Psoas muscle (tissue), 8 donors: ENCODE measurements around the gene IL6R. TPM values are rescaled to one million over a fixed set of nuclear protein-coding genes. Genes with fewer than 3 reads are reported as not detected.

Source experiments
- ATAC-seq, 4 donors: fragments of 200-7000 bp; cut with Tn5 transposase; one replicate each; pipeline ENCODE4 v1.9.1; 2020; ENCODE audit warnings: moderate library complexity in 3 of 4, mild to moderate bottlenecking in 2 of 4
- DNase-seq, 2 donors: peaks; one replicate each; pipeline ENCODE4 v3.0.0-alpha.2; 2020
- H3K27ac ChIP-seq: fragments of 200-600 bp; one replicate; pipeline ENCODE4 v1.8.0; 2022
- H3K27me3 ChIP-seq, 3 donors: fragments of 200-600 bp in 1 of 3; one replicate each; pipeline versions ENCODE4 v1.6.1 to v1.8.0; 2013 to 2022; ENCODE audit warnings: low read length in 2 of 3, mild to moderate bottlenecking in 2 of 3, moderate library complexity in 1 of 3; ENCODE audit not compliant: insufficient read depth in 3 of 3
- H3K36me3 ChIP-seq, 2 donors: fragments of 200-600 bp in 1 of 2; one replicate each; pipeline versions ENCODE4 v1.6.1 to v1.8.0; 2013 to 2022; ENCODE audit warnings: low read depth in 1 of 2, mild to moderate bottlenecking in 1 of 2, moderate library complexity in 1 of 2; ENCODE audit not compliant: insufficient read depth in 1 of 2
- H3K4me1 ChIP-seq: fragments of 200-600 bp; one replicate; pipeline ENCODE4 v1.8.0; 2022
- H3K4me3 ChIP-seq: fragments of 200-600 bp; one replicate; pipeline ENCODE4 v1.8.0; 2022; ENCODE audit warnings: mild to moderate bottlenecking
- H3K9me3 ChIP-seq: fragments of 200-600 bp; one replicate; pipeline ENCODE4 v1.8.0; 2022
- WGBS, 3 donors: extraction: QIAGEN DNeasy Blood & Tissue Kit; methylation state at CpG; one replicate each; pipeline versions ENCODE4 v1.1.6 to v1.1.7; 2013; 5-methylcytosine and 5-hydroxymethylcytosine counted together
- intact Hi-C, 2 donors: fragments of 100-400 bp; cut with DNase I; formaldehyde crosslinking; loops; one replicate each; pipeline versions ENCODE4 v1.11.0 to v1.14.2; 2022
- polyA plus RNA-seq, 3 donors: library from polyadenylated mRNA; stranded (reverse); fragments of 200-250 nt; gene quantifications; one replicate each; pipeline ENCODE4 v1.2.3, GENCODE V29; 2013
- total RNA-seq, 4 donors: library from RNA; stranded (reverse); fragmentation: NEBNext Ultra II Directional in 2 of 4; extraction: Animal tissue kit (Norgen Biotek cat#: 25700) in 2 of 4; gene quantifications; one replicate each; pipeline versions ENCODE4 v1.2.1 to v1.2.4, GENCODE V29; 2021 to 2023
- TF ChIP-seq, protein P1 (sequence below): fragments of 200-600 bp; IDR thresholded peaks from one replicate; pipeline ENCODE4 v1.8.0; 2022; ENCODE audit warnings: antibody characterized with exemption
- donor health status: healthy with polysubstance abuse.
- donor health status: DM: no; HTN: no; CAD: no; lungs with moderate emphysema.
- donor health status: Bipolar disorder and iron deficiency.
- donor health status: healthy.
- donor health status: DM: yes; HTN: yes; CAD: no.
- donor health status: DM: no; HTN: no; CAD: no.
- donor health status: DM: no; HTN: no; CAD: no.
- donor health status: DM: yes; HTN: yes; CAD: no.

The IL6R gene
- total and polyA plus RNA-seq, 7 donors = 32.6 to 182 (median 80.8) TPM

DNA sequence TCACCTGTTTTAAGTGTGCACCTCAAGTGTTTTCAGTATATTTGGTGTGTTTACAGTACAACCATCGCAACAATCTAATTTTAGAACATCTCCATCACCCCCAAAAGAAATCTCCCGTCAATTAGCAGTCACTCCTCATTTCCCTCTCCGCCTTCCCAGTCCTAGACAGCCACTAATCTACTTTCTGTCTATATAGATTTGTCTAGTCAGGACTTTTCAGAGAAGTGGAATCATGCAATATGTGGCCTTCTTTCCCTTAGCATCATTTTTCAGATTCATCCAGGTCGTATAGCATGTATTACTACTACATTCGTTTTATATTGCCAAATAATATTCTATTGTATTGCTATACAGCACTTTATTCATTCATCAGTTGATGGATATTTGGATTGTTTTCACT is 98.8 kb downstream of the IL6R start:
- TF ChIP-seq, protein P1, sequence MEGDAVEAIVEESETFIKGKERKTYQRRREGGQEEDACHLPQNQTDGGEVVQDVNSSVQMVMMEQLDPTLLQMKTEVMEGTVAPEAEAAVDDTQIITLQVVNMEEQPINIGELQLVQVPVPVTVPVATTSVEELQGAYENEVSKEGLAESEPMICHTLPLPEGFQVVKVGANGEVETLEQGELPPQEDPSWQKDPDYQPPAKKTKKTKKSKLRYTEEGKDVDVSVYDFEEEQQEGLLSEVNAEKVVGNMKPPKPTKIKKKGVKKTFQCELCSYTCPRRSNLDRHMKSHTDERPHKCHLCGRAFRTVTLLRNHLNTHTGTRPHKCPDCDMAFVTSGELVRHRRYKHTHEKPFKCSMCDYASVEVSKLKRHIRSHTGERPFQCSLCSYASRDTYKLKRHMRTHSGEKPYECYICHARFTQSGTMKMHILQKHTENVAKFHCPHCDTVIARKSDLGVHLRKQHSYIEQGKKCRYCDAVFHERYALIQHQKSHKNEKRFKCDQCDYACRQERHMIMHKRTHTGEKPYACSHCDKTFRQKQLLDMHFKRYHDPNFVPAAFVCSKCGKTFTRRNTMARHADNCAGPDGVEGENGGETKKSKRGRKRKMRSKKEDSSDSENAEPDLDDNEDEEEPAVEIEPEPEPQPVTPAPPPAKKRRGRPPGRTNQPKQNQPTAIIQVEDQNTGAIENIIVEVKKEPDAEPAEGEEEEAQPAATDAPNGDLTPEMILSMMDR = no peak
- intact Hi-C loops = loop anchor here in 1 of 2 donors (2.0 kb wide), 1 partner anchor 13 kb away; no protein-coding TSS in a partner anchor
- WGBS, 3 donors = 74 to 83% (median 80%) methylated on average over 5 of the region's 5 CpGs
- Histone ChIP-seq H3K4me3 (no peak overlapping the region), H3K4me1 (no peaks in the 10 kb centered on the region), H3K27ac (no peak overlapping the region), H3K36me3 (no peaks in the 10 kb centered on the region), H3K27me3 (peaks cover 3 to 71% (median 16%) of the 10 kb centered on the region in 3 donors), H3K9me3 (peaks cover 6% of the 10 kb centered on the region)
- ATAC-seq (no peak), DNase-seq (no peak)

DNA sequence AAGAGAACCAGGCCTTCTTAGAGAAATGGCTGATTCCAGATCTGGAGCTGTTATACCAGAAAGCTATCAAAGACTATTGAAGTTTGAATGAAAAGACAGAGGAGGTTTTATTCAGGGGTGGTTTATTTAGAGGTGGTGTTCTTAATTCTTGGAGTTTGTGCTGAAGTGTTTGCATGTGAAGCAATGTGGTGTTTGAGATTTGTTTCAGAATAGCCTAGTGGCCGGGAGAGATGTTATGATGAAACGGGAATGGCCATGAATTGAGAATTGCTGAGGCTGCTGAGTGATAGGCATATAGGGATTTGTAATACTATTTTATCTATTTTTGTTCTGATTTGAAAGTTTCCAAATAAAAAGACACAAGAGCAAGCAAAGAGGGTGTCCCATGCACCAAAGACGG is 107.6 kb downstream of the IL6R start:
- no peaks in the 10 kb centered on the region for H3K9me3 ChIP-seq
- intact Hi-C loops = no loop called here
- peaks cover 0 to 9% (median 0%) of the 10 kb centered on the region in 3 donors for H3K27me3 ChIP-seq
- H3K27ac ChIP-seq = no peak overlapping the region
- H3K36me3 ChIP-seq = no peaks in the 10 kb centered on the region
- H3K4me1 ChIP-seq = no peaks in the 10 kb centered on the region
- ATAC-seq = no peak
- no peak overlapping the region for H3K4me3 ChIP-seq
- no peak for DNase-seq
- TF ChIP-seq, protein P1 = no peak
- 78 to 83% (median 80%) methylated on average over 3 of the region's 3 CpGs for WGBS, 3 donors

DNA sequence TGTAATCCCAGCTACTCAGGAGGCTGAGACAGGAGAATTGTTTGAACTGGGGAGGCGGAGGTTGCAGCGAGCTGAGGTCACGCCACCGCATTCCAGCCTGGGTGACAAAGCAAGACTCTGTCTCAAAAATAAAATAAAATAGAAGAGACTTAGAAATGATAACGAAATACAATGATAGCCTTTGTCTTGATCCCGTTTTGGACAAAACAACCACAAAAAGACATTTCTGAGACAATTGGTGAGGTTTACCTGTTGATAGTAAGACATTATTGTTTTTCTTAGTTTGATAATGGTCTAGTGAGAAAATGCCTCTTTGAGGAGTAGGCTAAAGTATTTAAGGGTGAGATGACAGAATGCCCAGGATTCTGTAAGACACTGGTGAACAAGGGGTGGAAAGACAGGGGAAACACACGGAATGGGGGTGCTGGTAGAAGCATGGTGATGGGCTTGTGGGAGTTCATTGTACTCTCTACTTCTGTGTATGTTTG is 109.0 kb downstream of the IL6R start:
- Histone ChIP-seq H3K36me3 (no peaks in the 10 kb centered on the region), H3K27ac (no peak overlapping the region), H3K4me1 (no peaks in the 10 kb centered on the region), H3K4me3 (no peak overlapping the region), H3K27me3 (peaks cover 0 to 9% (median 0%) of the 10 kb centered on the region in 3 donors), H3K9me3 (no peaks in the 10 kb centered on the region)
- ATAC-seq (no peak), DNase-seq (no peak)
- TF ChIP-seq, protein P1 = no peak
- 85 to 86% (median 86%) methylated on average over 7 of the region's 7 CpGs for WGBS, 3 donors
- intact Hi-C loops = no loop called here

DNA sequence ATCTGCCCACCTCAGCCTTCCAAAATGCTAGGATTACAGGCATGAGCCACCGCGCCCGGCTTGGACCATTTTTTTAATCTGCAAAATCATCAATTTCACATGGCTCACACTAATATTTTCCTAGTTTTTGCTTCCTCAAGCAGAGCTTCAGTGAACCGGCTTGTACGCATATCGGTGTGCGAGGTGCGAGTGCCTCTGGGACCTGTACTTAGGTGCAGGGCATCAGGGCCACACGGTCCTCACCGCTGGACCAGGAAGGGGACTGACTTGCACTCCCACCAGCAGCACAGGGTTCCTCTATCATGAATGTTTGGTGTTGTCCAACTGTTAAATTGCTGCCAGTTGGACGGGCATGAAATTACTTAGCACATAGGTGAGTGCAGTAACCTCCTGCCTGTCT is 112.5 kb downstream of the IL6R start:
- WGBS, 3 donors = 86 to 88% (median 86%) methylated on average over 11 of the region's 11 CpGs
- no peak overlapping the region for H3K4me3 ChIP-seq
- H3K4me1 ChIP-seq = no peaks in the 10 kb centered on the region
- H3K9me3 ChIP-seq = no peaks in the 10 kb centered on the region
- DNase-seq (no peak), ATAC-seq (no peak)
- peaks cover 0 to 9% (median 0%) of the 10 kb centered on the region in 3 donors for H3K27me3 ChIP-seq
- TF ChIP-seq, protein P1 = no peak
- intact Hi-C loops = no loop called here
- no peak overlapping the region for H3K27ac ChIP-seq
- H3K36me3 ChIP-seq = no peaks in the 10 kb centered on the region

Other genes with a start within 250 kb of the IL6R start
- 1,000 to 10,000 TPM; 2,192 to 3,898 (median 3,031) TPM for gene TPM3, start 213.2 kb upstream of the IL6R start, total RNA-seq
- gene TPM3, start 213.2 kb upstream of the IL6R start, polyA plus RNA-seq = 1,000 to 10,000 TPM; 1,778 to 2,728 (median 2,516) TPM
- not detected for gene CFAP141, start 199.0 kb upstream of the IL6R start, total RNA-seq
- not detected for gene CFAP141, start 199.0 kb upstream of the IL6R start, polyA plus RNA-seq
- 100 to 1,000 TPM in 1 of 4 donors, 10 to 100 TPM in 3; 83.9 to 121 (median 87.5) TPM for gene UBAP2L, start 184.4 kb upstream of the IL6R start, total RNA-seq
- 10 to 100 TPM; 45.8 to 92.0 (median 81.9) TPM for gene UBAP2L, start 184.4 kb upstream of the IL6R start, polyA plus RNA-seq
- gene HAX1, start 132.7 kb upstream of the IL6R start, total RNA-seq = 100 to 1,000 TPM; 122 to 148 (median 136) TPM
- gene HAX1, start 132.7 kb upstream of the IL6R start, polyA plus RNA-seq = 100 to 1,000 TPM; 110 to 154 (median 143) TPM
- gene AQP10, start 84.2 kb upstream of the IL6R start, total RNA-seq = not detected
- under 1 TPM in 1 of 3 donors, not detected in 2; 0.04 TPM for gene AQP10, start 84.2 kb upstream of the IL6R start, polyA plus RNA-seq
- 1 to 10 TPM; 3.6 to 5.8 (median 4.0) TPM for gene ATP8B2, start 79.8 kb upstream of the IL6R start, total RNA-seq
- gene ATP8B2, start 79.8 kb upstream of the IL6R start, polyA plus RNA-seq = 1 to 10 TPM; 1.3 to 3.4 (median 2.2) TPM
- gene TDRD10, start 96.9 kb downstream of the IL6R start, total RNA-seq = under 1 TPM; 0.50 to 0.97 (median 0.68) TPM
- gene TDRD10, start 96.9 kb downstream of the IL6R start, polyA plus RNA-seq = 1 to 10 TPM in 1 of 3 donors, under 1 TPM in 2; 0.69 to 2.3 (median 0.99) TPM
- 1 to 10 TPM; 5.6 to 7.4 (median 7.0) TPM for gene SHE, start 97.1 kb downstream of the IL6R start, total RNA-seq
- 1 to 10 TPM; 4.0 to 6.2 (median 4.3) TPM for gene SHE, start 97.1 kb downstream of the IL6R start, polyA plus RNA-seq
- 10 to 100 TPM; 43.1 to 65.5 (median 54.8) TPM for gene UBE2Q1, start 153.3 kb downstream of the IL6R start, total RNA-seq
- 10 to 100 TPM; 34.0 to 57.5 (median 50.8) TPM for gene UBE2Q1, start 153.3 kb downstream of the IL6R start, polyA plus RNA-seq
- under 1 TPM in 1 of 4 donors, not detected in 3; 0.08 TPM for gene CHRNB2, start 162.4 kb downstream of the IL6R start, total RNA-seq
- under 1 TPM in 1 of 3 donors, not detected in 2; 0.01 TPM for gene CHRNB2, start 162.4 kb downstream of the IL6R start, polyA plus RNA-seq
- 10 to 100 TPM; 21.1 to 34.8 (median 25.4) TPM for gene ADAR, start 202.8 kb downstream of the IL6R start, total RNA-seq
- gene ADAR, start 202.8 kb downstream of the IL6R start, polyA plus RNA-seq = 10 to 100 TPM in 1 of 3 donors, 1 to 10 TPM in 2; 8.8 to 17.7 (median 9.1) TPM